ENCODE data around the gene POLRMT. TPM values are rescaled to one million over a fixed set of nuclear protein-coding genes. Genes with fewer than 3 reads are reported as not detected.

Gene POLRMT
- total RNA-seq, 1 donor from 2014 or later, result 26.8 TPM

DNA sequence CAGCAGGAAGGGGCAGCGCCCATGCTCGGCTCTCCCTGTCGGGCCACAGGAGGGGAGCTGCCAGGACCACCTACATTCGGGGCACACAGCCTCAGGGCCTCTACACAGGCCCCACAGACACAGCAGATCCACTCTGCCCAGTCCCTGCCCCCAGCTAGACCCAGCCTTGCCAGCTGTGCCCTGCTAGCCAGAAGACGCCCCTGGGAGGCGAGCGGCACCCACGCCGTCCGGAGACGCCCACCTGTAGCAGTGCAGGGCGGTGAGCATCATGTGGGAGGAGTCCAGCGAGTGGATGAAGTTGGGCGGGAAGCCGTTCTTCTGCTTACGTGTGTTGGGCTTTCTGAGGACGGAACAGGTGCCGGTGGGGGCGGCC lies 15.1 kb downstream of the POLRMT start:
- TF ChIP-seq CTCF (IDR thresholded peaks at IDR 0.05), result no peak
- Histone ChIP-seq H3K4me3 (no peak overlapping the region), H3K27me3 (no peaks in the 10 kb centered on the region), H3K4me1 (no peaks in the 10 kb centered on the region), H3K36me3 (peaks cover 50 to 60% of the 10 kb centered on the region in 2 donors), H3K9me3 (no peaks in the 10 kb centered on the region), H3K27ac (no peak overlapping the region)
- intact Hi-C loops (cut with DNase I), result no loop called here
- DNase-seq (ENCODE audit: low spot score in 2 of 2), result no peak

DNA sequence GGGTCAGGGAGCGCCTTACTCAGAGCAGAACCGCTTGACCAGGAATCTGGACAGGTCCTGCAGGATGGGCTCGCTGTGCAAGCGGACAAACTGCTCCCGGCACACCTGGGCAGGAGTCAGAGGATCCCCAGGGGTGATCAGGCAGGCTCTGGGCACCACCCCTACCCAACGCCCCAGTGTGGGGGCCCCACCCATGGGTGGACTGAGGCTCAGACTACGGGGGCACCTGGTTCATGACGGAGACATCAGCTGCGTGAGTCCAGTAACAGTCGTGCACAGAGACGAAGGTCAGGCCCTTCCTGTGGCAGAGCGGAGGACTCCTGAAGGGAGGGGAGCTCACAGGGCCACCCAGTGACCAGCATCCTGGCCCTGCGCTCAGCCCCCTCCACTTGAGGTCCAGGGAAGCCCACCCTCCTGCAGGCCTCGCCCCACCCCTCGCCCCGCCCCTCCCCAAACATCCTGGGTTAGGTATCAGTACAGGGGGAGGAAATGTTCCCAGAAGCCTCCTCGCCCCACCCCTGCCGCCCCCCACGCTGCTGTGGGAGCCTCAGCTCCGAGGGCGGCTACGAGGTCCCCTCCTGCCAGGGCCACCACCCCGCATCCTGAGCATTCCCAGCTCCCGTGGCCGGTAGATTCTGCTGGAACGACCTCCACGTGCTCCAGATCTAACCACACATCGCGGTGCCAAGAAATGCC lies 15.6 kb downstream of the POLRMT start:
- intact Hi-C loops (cut with DNase I), result no loop called here
- Histone ChIP-seq H3K27ac (no peak overlapping the region), H3K4me3 (no peak overlapping the region), H3K36me3 (peaks cover 45 to 55% of the 10 kb centered on the region in 2 donors), H3K9me3 (no peaks in the 10 kb centered on the region), H3K4me1 (no peaks in the 10 kb centered on the region), H3K27me3 (no peaks in the 10 kb centered on the region)
- TF ChIP-seq CTCF (IDR thresholded peaks at IDR 0.05), result no peak
- no peak for DNase-seq (ENCODE audit: low spot score in 2 of 2)

DNA sequence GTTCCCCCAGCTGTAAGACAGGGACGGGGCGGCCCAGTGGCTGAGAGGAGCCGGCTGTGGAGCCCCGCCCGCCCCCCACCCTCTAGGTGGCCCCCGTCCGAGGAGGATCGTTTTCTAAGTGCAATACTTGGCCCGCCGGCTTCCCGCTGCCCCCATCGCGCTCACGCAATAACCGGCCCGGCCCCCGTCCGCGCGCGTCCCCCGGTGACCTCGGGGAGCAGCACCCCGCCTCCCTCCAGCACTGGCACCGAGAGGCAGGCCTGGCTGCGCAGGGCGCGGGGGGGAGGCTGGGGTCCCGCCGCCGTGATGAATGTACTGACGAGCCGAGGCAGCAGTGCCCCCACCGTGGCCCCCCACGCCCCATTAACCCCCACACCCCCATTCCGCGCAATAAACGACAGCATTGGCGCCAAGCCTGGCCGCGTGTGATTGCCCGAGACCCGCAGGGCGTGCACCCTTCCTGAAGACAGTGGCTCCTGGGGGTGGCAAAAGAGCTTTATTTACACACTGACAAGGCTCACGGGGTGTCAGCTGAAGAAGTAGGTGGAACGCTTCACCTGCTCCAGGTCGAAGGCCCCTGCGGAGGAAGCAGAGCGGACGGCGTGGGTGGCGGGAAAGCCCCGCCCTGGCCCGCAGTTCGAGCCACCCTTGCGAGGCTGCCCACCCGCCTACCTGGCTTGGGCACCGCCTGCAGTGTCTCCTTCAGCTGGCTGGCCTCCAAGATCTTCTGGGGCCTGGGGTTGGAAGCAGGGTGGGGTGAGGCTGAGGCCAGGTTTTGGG lies 16.4 kb downstream of the POLRMT start:
- intact Hi-C loops (cut with DNase I), result no loop called here

GRCh38 chr19:616062-616700 lies 17.2 kb downstream of the POLRMT start:
- Histone ChIP-seq H3K27me3 (no peaks in the 10 kb centered on the region), H3K4me3 (no peak overlapping the region), H3K9me3 (no peaks in the 10 kb centered on the region), H3K4me1 (no peaks in the 10 kb centered on the region), H3K36me3 (peaks cover 36 to 41% of the 10 kb centered on the region in 2 donors), H3K27ac (no peak overlapping the region)
- DNase-seq (ENCODE audit: low spot score in 2 of 2), result no peak
- intact Hi-C loops (cut with DNase I), result no loop called here
- no peak for TF ChIP-seq CTCF (IDR thresholded peaks at IDR 0.05)

More for the DNA sequence above, 16.4 kb downstream of the POLRMT start:
- Histone ChIP-seq H3K27me3 (no peaks in the 10 kb centered on the region), H3K4me1 (no peaks in the 10 kb centered on the region), H3K9me3 (no peaks in the 10 kb centered on the region), H3K4me3 (no peak overlapping the region), H3K36me3 (peaks cover 38 to 47% of the 10 kb centered on the region in 2 donors), H3K27ac (no peak overlapping the region)
- TF ChIP-seq CTCF (IDR thresholded peaks at IDR 0.05), result no peak
- DNase-seq (ENCODE audit: low spot score in 2 of 2), result no peak

DNA sequence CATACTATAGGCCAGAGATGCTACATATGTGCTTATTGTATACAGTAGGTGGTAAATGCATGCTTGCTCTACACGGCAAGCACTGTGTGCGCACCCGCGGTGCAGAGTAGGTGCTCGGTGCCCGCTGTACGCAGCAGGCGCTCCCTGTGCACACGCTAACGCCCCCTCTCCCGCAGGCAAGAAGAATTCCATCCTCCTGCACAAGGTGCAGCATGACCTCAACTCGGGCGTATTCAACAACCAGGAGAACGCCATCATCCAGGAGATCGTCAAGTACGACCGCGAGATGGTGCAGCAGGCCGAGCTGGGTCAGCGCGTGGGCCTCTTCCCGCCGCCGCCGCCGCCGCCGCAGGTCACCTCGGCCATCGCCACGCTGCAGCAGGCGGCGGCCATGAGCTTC lies 17.7 kb downstream of the POLRMT start:
- Histone ChIP-seq H3K4me1 (no peaks in the 10 kb centered on the region), H3K27ac (no peak overlapping the region), H3K27me3 (no peaks in the 10 kb centered on the region), H3K4me3 (no peak overlapping the region), H3K36me3 (peaks cover 35 to 37% of the 10 kb centered on the region in 2 donors), H3K9me3 (no peaks in the 10 kb centered on the region)
- intact Hi-C loops (cut with DNase I), result no loop called here
- DNase-seq (ENCODE audit: low spot score in 2 of 2), result no peak
- no peak for TF ChIP-seq CTCF (IDR thresholded peaks at IDR 0.05)
